ENCODE data around the gene THSD4.

The THSD4 gene

GRCh38 chr15:71597126-71597525 lies 481.9 kb downstream of the THSD4 start:
- in situ Hi-C loops (cut with HindIII; ENCODE audit: low sequenced_read_pairs) = no loop called here
- no peak overlapping the region for H3K4me3 ChIP-seq (ENCODE audit: low read depth, low read length)
- DNase-seq (ENCODE audit: low read depth, low spot score) = no peak
- TF ChIP-seq CTCF (IDR thresholded peaks at IDR 0.05; ENCODE audit: low read depth, low read length) = no peak

DNA sequence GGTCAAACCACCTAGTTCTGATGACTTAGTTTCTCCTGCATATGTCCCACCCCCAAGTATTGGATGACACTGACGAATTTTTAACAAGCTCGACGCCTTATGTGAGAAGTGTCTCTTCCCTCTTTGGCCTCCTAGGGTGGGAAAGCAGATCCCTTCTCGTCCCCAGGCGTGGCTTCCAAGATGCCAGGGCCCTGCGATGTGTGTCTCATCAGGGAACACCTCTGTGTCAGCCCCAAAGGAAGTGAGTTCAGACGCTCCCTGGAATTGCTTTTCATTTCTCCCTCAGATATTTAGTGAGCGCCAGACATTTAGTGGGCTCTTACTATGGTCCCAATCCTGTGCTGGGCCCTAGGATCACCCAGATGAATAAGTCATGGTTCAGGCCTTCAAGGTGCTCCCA lies 482.4 kb downstream of the THSD4 start:
- DNase-seq (ENCODE audit: low read depth, low spot score) = no peak
- no peak overlapping the region for H3K4me3 ChIP-seq (ENCODE audit: low read depth, low read length)
- no peak for TF ChIP-seq CTCF (IDR thresholded peaks at IDR 0.05; ENCODE audit: low read depth, low read length)
- in situ Hi-C loops (cut with HindIII; ENCODE audit: low sequenced_read_pairs) = no loop called here

DNA sequence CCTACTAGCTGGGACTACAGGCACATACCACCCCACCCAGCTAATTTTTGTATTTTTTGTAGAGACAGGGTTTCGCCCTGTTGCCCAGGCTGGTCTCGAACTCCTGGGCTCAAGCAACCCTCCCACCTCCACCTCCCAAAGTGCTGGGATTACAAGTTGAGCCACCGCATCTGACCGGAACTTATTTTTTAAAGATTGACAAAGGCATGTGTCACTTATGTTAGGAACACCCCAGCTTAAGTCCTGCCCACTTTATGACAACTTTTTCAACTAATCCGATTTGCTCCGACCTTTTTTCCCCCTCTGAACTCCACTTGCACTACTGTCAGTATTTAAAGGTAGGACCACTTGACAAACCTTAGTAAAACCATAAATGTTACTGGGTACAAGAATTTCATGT lies 483.5 kb downstream of the THSD4 start:
- DNase-seq (ENCODE audit: low read depth, low spot score) = no peak
- no peak for TF ChIP-seq CTCF (IDR thresholded peaks at IDR 0.05; ENCODE audit: low read depth, low read length)
- in situ Hi-C loops (cut with HindIII; ENCODE audit: low sequenced_read_pairs) = no loop called here
- no peak overlapping the region for H3K4me3 ChIP-seq (ENCODE audit: low read depth, low read length)

GRCh38 chr15:71599418-71600151 lies 484.3 kb downstream of the THSD4 start:
- no peak for TF ChIP-seq CTCF (IDR thresholded peaks at IDR 0.05; ENCODE audit: low read depth, low read length)
- DNase-seq (ENCODE audit: low read depth, low spot score) = peak; percentile 41
- H3K4me3 ChIP-seq (ENCODE audit: low read depth, low read length) = no peak overlapping the region
- in situ Hi-C loops (cut with HindIII; ENCODE audit: low sequenced_read_pairs) = no loop called here

GRCh38 chr15:71600237-71600636 lies 485.0 kb downstream of the THSD4 start:
- in situ Hi-C loops (cut with HindIII; ENCODE audit: low sequenced_read_pairs) = no loop called here
- no peak for DNase-seq (ENCODE audit: low read depth, low spot score)
- no peak overlapping the region for H3K4me3 ChIP-seq (ENCODE audit: low read depth, low read length)
- TF ChIP-seq CTCF (IDR thresholded peaks at IDR 0.05; ENCODE audit: low read depth, low read length) = no peak

DNA sequence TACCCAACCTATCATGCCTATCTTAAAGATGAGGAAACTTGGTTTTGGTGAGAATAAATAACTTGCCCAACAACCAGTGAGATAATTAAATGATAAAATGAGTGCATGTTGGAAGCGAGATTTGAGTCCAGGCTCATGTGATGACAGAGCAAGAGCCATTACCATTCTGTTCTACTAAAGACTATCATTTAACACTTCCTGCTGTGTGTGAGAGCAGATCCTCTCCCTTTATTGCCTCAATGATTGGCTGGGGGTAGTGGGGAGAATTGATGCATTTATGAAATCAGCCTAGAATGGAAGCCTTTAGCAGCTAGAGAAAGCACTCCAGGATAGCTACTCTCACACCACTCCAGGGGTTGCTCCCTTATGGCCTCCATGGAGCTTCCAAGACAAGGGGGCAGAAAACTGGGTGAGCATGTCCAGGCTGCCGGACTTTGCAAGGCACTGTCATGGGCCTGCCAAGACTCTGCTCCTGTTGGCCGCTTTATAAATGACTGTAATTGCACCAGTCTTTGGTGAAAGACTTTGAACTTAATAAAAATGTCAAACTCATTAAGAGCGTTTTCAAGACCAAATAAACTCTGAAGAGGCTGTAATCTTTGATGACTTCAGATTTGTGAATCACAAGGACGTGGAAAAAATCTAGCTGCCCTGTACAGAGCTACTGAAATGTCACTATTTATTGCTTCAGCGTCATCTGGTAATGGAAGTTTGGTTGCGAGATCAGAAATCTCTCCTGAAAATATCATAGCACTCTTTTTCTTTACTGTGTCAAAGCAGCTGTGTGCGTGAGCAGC lies 486.0 kb downstream of the THSD4 start:
- no peak for DNase-seq (ENCODE audit: low read depth, low spot score)
- no peak overlapping the region for H3K4me3 ChIP-seq (ENCODE audit: low read depth, low read length)
- no peak for TF ChIP-seq CTCF (IDR thresholded peaks at IDR 0.05; ENCODE audit: low read depth, low read length)
- in situ Hi-C loops (cut with HindIII; ENCODE audit: low sequenced_read_pairs) = no loop called here
